SHP77 treated with DMSO at 0.1 percent for 48 hours (cell line): Measurements from ENCODE around the gene SASH1.

Source experiments
- DNase-seq: peaks from one replicate; lab custom pipeline; 2025; lab: John Stamatoyannopoulos, UW

The SASH1 gene

GRCh38 chr6:148436466-148436865 lies 93.8 kb downstream of the SASH1 start:
- DNase-seq, result no peak

GRCh38 chr6:148438632-148439031 lies 96.0 kb downstream of the SASH1 start:
- no peak for DNase-seq

- DNase-seq, result peak; percentile 76
These were observed 97.4 kb downstream of the SASH1 start for GRCh38 chr6:148440016-148440415.

- peak; percentile 58 for DNase-seq
These were observed 98.3 kb downstream of the SASH1 start for GRCh38 chr6:148440877-148441453.

- DNase-seq, result no peak
These were observed 98.8 kb downstream of the SASH1 start for GRCh38 chr6:148441454-148441911.

- no peak for DNase-seq
These were observed 101.3 kb downstream of the SASH1 start for GRCh38 chr6:148443798-148444560.

GRCh38 chr6:148445116-148445515 lies 102.5 kb downstream of the SASH1 start:
- no peak for DNase-seq

GRCh38 chr6:148445620-148446019 lies 103.0 kb downstream of the SASH1 start:
- DNase-seq, result no peak

GRCh38 chr6:148446681-148447080 lies 104.0 kb downstream of the SASH1 start:
- no peak for DNase-seq

- no peak for DNase-seq
These were observed 105.0 kb downstream of the SASH1 start for GRCh38 chr6:148447521-148448230.

GRCh38 chr6:148448369-148449012 lies 105.9 kb downstream of the SASH1 start:
- no peak for DNase-seq

GRCh38 chr6:148450866-148451265 lies 108.2 kb downstream of the SASH1 start:
- no peak for DNase-seq

GRCh38 chr6:148451690-148452089 lies 109.1 kb downstream of the SASH1 start:
- no peak for DNase-seq

- DNase-seq, result no peak
These were observed 110.2 kb downstream of the SASH1 start for GRCh38 chr6:148452876-148453275.

- no peak for DNase-seq
These were observed 111.3 kb downstream of the SASH1 start for GRCh38 chr6:148453906-148454305.

- no peak for DNase-seq
These were observed 112.6 kb downstream of the SASH1 start for GRCh38 chr6:148455225-148455624.

- no peak for DNase-seq
These were observed 113.3 kb downstream of the SASH1 start for GRCh38 chr6:148455674-148456558.

GRCh38 chr6:148457137-148457842 lies 114.7 kb downstream of the SASH1 start:
- no peak for DNase-seq

- DNase-seq, result no peak
These were observed 115.2 kb downstream of the SASH1 start for GRCh38 chr6:148457843-148458159.

GRCh38 chr6:148459238-148459637 lies 116.6 kb downstream of the SASH1 start:
- no peak for DNase-seq
